ENCODE measurements around the gene PDE7B. TPM values are rescaled to one million over a fixed set of nuclear protein-coding genes. Genes with fewer than 3 reads are reported as not detected.

The PDE7B gene
- total RNA-seq, 4 donors from 2014 or later = 3.4 to 15.4 (median 9.3) TPM

- H3K9me3 ChIP-seq = no peaks in the 10 kb centered on the region
- 72% methylated on average over 10 of the region's 10 CpGs for WGBS
- peak overlapping the region; percentile 7 to 64 (median 52) for H3K27ac ChIP-seq (replicated peaks in 1 of 4)
- intact Hi-C loops (cut with DNase I) = loop anchor here (10.0 kb wide), 1 partner anchor 64 kb away; no protein-coding TSS in a partner anchor
- no peaks in the 10 kb centered on the region for H3K27me3 ChIP-seq
- no peaks in the 10 kb centered on the region for H3K36me3 ChIP-seq
- no peak for DNase-seq (ENCODE audit: extremely low spot score)
- H3K4me3 ChIP-seq = no peak overlapping the region
- TF ChIP-seq POLR2AphosphoS5 (IDR thresholded peaks at IDR 0.05) (no peak), EP300 (IDR thresholded peaks at IDR 0.05) (no peak), POLR2A (IDR thresholded peaks at IDR 0.05; ENCODE audit: low read depth) (no peak), CTCF (IDR thresholded peaks at IDR 0.05) (no peak)
- peaks cover 23 to 59% (median 41%) of the 10 kb centered on the region in 4 donors for H3K4me1 ChIP-seq
Measured at GRCh38 chr6:136108361-136108945, 257.0 kb downstream of the PDE7B start.

- Histone ChIP-seq H3K4me3 (no peak overlapping the region), H3K4me1 (peaks cover 20 to 47% (median 25%) of the 10 kb centered on the region in 4 donors), H3K27ac (replicated peaks in 1 of 4) (no peak overlapping the region), H3K27me3 (no peaks in the 10 kb centered on the region), H3K9me3 (no peaks in the 10 kb centered on the region), H3K36me3 (no peaks in the 10 kb centered on the region)
- no peak for DNase-seq (ENCODE audit: extremely low spot score)
- 100% methylated on average over 2 of the region's 2 CpGs for WGBS
- TF ChIP-seq CTCF (IDR thresholded peaks at IDR 0.05) (no peak), POLR2AphosphoS5 (IDR thresholded peaks at IDR 0.05) (no peak), POLR2A (IDR thresholded peaks at IDR 0.05; ENCODE audit: low read depth) (no peak), EP300 (IDR thresholded peaks at IDR 0.05) (no peak)
- intact Hi-C loops (cut with DNase I) = no loop called here
Measured at GRCh38 chr6:136111831-136112230, 260.3 kb downstream of the PDE7B start.

- TF ChIP-seq POLR2A (IDR thresholded peaks at IDR 0.05; ENCODE audit: low read depth) (no peak), EP300 (IDR thresholded peaks at IDR 0.05) (no peak), POLR2AphosphoS5 (IDR thresholded peaks at IDR 0.05) (no peak), CTCF (IDR thresholded peaks at IDR 0.05) (no peak)
Measured at GRCh38 chr6:136112262-136112661, 260.8 kb downstream of the PDE7B start.

GRCh38 chr6:136113736-136114173 lies 262.3 kb downstream of the PDE7B start:
- WGBS = 11% methylated on average over 5 of the region's 5 CpGs
- H3K4me1 ChIP-seq = peaks cover 15 to 34% (median 19%) of the 10 kb centered on the region in 4 donors
- TF ChIP-seq POLR2A (IDR thresholded peaks at IDR 0.05; ENCODE audit: low read depth) (no peak), POLR2AphosphoS5 (IDR thresholded peaks at IDR 0.05) (peak; percentile 46 to 56), EP300 (IDR thresholded peaks at IDR 0.05) (no peak), CTCF (IDR thresholded peaks at IDR 0.05) (no peak)
- H3K9me3 ChIP-seq = no peaks in the 10 kb centered on the region
- peak overlapping the region in 3 of 4 donors; percentile 36 to 67 (median 40) for H3K27ac ChIP-seq (replicated peaks in 1 of 4)
- peak overlapping the region in 1 of 4 donors; percentile 1 for H3K4me3 ChIP-seq
- no peak for DNase-seq (ENCODE audit: extremely low spot score)
- intact Hi-C loops (cut with DNase I) = no loop called here
- H3K36me3 ChIP-seq = no peaks in the 10 kb centered on the region
- no peaks in the 10 kb centered on the region for H3K27me3 ChIP-seq

More at GRCh38 chr6:136112262-136112661, 260.8 kb downstream of the PDE7B start:
- DNase-seq (ENCODE audit: extremely low spot score) = no peak
- Histone ChIP-seq H3K27me3 (no peaks in the 10 kb centered on the region), H3K4me3 (no peak overlapping the region), H3K27ac (replicated peaks in 1 of 4) (no peak overlapping the region), H3K4me1 (peaks cover 20 to 43% (median 23%) of the 10 kb centered on the region in 4 donors), H3K36me3 (no peaks in the 10 kb centered on the region), H3K9me3 (no peaks in the 10 kb centered on the region)
- intact Hi-C loops (cut with DNase I) = no loop called here
- WGBS = 95% methylated on average over 3 of the region's 3 CpGs
